HEK293 (cell line): ENCODE results near the gene RFPL1.

Experiments used
- CTCF ChIA-PET: fragments of 350-600 bp; formaldehyde crosslinking; extraction: SDS; loops from one replicate; lab custom pipeline; 2021; ENCODE audit warnings: antibody characterized with exemption; lab: Yijun Ruan, JAX
- POLR2A ChIA-PET: fragments of 300-600 bp; formaldehyde crosslinking; extraction: SDS; loops from one replicate; lab custom pipeline; 2020; ENCODE audit warnings: antibody characterized with exemption, inconsistent platforms; lab: Yijun Ruan, JAX
- H3K27ac ChIP-seq: fragments of 200-500 bp; sonication (Bioruptor generic); 2 replicates; pipeline ENCODE4 v1.5.1; 2014; ENCODE audit warnings: low read depth, low read length, control low read depth, inconsistent platforms; ENCODE audit errors: extremely low read depth
- H3K36me3 ChIP-seq, 2 experiments: fragments of 200-500 bp in 1 of 2; sonication (Bioruptor generic) in 1 of 2; 1 replicate in 1 of 2; 2 replicates in 1 of 2; pipeline ENCODE4 v1.5.1; 2014 to 2017; ENCODE audit warnings: inconsistent platforms in 2 of 2, low read length in 2 of 2; ENCODE audit not compliant: control insufficient read depth in 2 of 2, insufficient read depth in 1 of 2
- H3K4me1 ChIP-seq: fragments of 200-500 bp; sonication (Bioruptor generic); 2 replicates; pipeline ENCODE4 v1.5.1; 2014; ENCODE audit warnings: mild to moderate bottlenecking, low read length, inconsistent platforms; ENCODE audit not compliant: control insufficient read depth, insufficient read depth
- H3K4me3 ChIP-seq: 2 replicates; pipeline ENCODE4 v1.5.1; 2011; ENCODE audit warnings: low read depth, mild to moderate bottlenecking, control low read depth, low read length, moderate library complexity
- H3K9me3 ChIP-seq: fragments of 200-500 bp; sonication (Bioruptor generic); 2 replicates; pipeline ENCODE4 v1.5.1; 2014; ENCODE audit warnings: low read depth, low read length, inconsistent platforms; ENCODE audit not compliant: control insufficient read depth, insufficient read depth
- GFI1B ChIP-seq: fragments of 450-650 bp; formaldehyde crosslinking; IDR thresholded peaks from 2 replicates; pipeline ENCODE4 v1.5.1; 2016; ENCODE audit warnings: missing biosample characterization, missing genetic modification characterization
- PRDM4 ChIP-seq: fragments of 450-650 bp; formaldehyde crosslinking; IDR thresholded peaks from 2 replicates; pipeline ENCODE4 v1.5.1; 2017; ENCODE audit warnings: missing biosample characterization, missing genetic modification characterization
- SCRT2 ChIP-seq: fragments of 450-650 bp; formaldehyde crosslinking; IDR thresholded peaks from 2 replicates; pipeline ENCODE4 v1.5.1; 2016; ENCODE audit warnings: missing biosample characterization, missing genetic modification characterization
- TRIM28 ChIP-seq: IDR thresholded peaks from 2 replicates; pipeline ENCODE4 v1.6.1; 2011; ENCODE audit warnings: low read length, control low read depth, borderline replicate concordance
- ZNF132 ChIP-seq: fragments of 450-650 bp; formaldehyde crosslinking; IDR thresholded peaks from 2 replicates; pipeline ENCODE4 v1.5.1; 2017; ENCODE audit warnings: missing biosample characterization, missing genetic modification characterization, borderline replicate concordance
- ZNF146 ChIP-seq: fragments of 450-650 bp; formaldehyde crosslinking; IDR thresholded peaks from 2 replicates; pipeline ENCODE4 v1.5.1; 2016; ENCODE audit warnings: missing biosample characterization, missing genetic modification characterization
- ZNF292 ChIP-seq: fragments of 450-650 bp; formaldehyde crosslinking; IDR thresholded peaks from 2 replicates; pipeline ENCODE4 v1.5.1; 2016; ENCODE audit warnings: low read depth, missing biosample characterization, missing genetic modification characterization, borderline replicate concordance
- ZNF350 ChIP-seq: fragments of 450-650 bp; formaldehyde crosslinking; IDR thresholded peaks from 2 replicates; pipeline ENCODE4 v1.5.0; 2017; ENCODE audit warnings: missing biosample characterization, mild to moderate bottlenecking, missing genetic modification characterization
- ZNF449 ChIP-seq: fragments of 450-650 bp; formaldehyde crosslinking; IDR thresholded peaks from 2 replicates; pipeline ENCODE4 v1.5.1; 2017; ENCODE audit warnings: missing biosample characterization, mild to moderate bottlenecking, missing genetic modification characterization, moderate library complexity
- ZNF610 ChIP-seq: fragments of 450-650 bp; formaldehyde crosslinking; IDR thresholded peaks from 2 replicates; pipeline ENCODE4 v1.5.1; 2016; ENCODE audit warnings: missing biosample characterization, missing genetic modification characterization, borderline replicate concordance
- ZNF660 ChIP-seq: fragments of 450-650 bp; IDR thresholded peaks from 2 replicates; pipeline ENCODE4 v1.5.1; 2018; ENCODE audit warnings: missing biosample characterization, mild to moderate bottlenecking, missing genetic modification characterization
- ZSCAN16 ChIP-seq: fragments of 450-650 bp; formaldehyde crosslinking; IDR thresholded peaks from 2 replicates; pipeline ENCODE4 v1.5.1; 2016; ENCODE audit warnings: missing biosample characterization, missing genetic modification characterization
- TF ChIP-seq, protein P1 (sequence below): fragments of 450-650 bp; formaldehyde crosslinking; IDR thresholded peaks from 2 replicates; pipeline ENCODE4 v1.5.1; 2017; ENCODE audit warnings: missing biosample characterization, missing genetic modification characterization

RFPL1 gene

GRCh38 chr22:29433856-29434255 is 4.5 kb upstream of the RFPL1 start:
- Histone ChIP-seq H3K27ac (no peak overlapping the region), H3K4me1 (no peaks in the 10 kb centered on the region), H3K9me3 (no peaks in the 10 kb centered on the region), H3K36me3 (no peaks in the 10 kb centered on the region), H3K4me3 (no peak overlapping the region)
- ChIA-PET POLR2A (interaction anchor here (0.6 kb wide), 1 partner anchor 19 kb away, joined by 3 read pairs; no protein-coding TSS in a partner anchor), CTCF (interaction anchor here (0.6 to 3.7 kb wide), 4 partner anchors 21 to 162 kb away, joined by 3 to 16 read pairs (median 4); no protein-coding TSS in a partner anchor)
- no peak for TF ChIP-seq ZNF449 (tag by site-specific recombination)
- no peak for TF ChIP-seq ZNF350 (tag by site-specific recombination)
- TF ChIP-seq, protein P1, sequence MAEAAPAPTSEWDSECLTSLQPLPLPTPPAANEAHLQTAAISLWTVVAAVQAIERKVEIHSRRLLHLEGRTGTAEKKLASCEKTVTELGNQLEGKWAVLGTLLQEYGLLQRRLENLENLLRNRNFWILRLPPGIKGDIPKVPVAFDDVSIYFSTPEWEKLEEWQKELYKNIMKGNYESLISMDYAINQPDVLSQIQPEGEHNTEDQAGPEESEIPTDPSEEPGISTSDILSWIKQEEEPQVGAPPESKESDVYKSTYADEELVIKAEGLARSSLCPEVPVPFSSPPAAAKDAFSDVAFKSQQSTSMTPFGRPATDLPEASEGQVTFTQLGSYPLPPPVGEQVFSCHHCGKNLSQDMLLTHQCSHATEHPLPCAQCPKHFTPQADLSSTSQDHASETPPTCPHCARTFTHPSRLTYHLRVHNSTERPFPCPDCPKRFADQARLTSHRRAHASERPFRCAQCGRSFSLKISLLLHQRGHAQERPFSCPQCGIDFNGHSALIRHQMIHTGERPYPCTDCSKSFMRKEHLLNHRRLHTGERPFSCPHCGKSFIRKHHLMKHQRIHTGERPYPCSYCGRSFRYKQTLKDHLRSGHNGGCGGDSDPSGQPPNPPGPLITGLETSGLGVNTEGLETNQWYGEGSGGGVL (tag by site-specific recombination): no peak
- TF ChIP-seq ZNF132: no peak
- no peak for TF ChIP-seq TRIM28
- no peak for TF ChIP-seq ZSCAN16 (tag by site-specific recombination)
- TF ChIP-seq ZNF146: no peak
- TF ChIP-seq ZNF660 (tag by site-specific recombination): no peak

- ChIA-PET CTCF (interaction anchor here (0.6 to 3.7 kb wide), 3 partner anchors 25 to 161 kb away, joined by 3 to 16 read pairs (median 4); no protein-coding TSS in a partner anchor), POLR2A (no interaction called here)
- no peak overlapping the region for H3K4me3 ChIP-seq
- TF ChIP-seq SCRT2 (tag by site-specific recombination): peak; percentile 61
- no peak for TF ChIP-seq GFI1B (tag by site-specific recombination)
- no peaks in the 10 kb centered on the region for H3K4me1 ChIP-seq
- H3K36me3 ChIP-seq: no peaks in the 10 kb centered on the region
- no peaks in the 10 kb centered on the region for H3K9me3 ChIP-seq
- H3K27ac ChIP-seq: no peak overlapping the region
Observed at GRCh38 chr22:29434288-29434687, 4.1 kb upstream of the RFPL1 start.

DNA sequence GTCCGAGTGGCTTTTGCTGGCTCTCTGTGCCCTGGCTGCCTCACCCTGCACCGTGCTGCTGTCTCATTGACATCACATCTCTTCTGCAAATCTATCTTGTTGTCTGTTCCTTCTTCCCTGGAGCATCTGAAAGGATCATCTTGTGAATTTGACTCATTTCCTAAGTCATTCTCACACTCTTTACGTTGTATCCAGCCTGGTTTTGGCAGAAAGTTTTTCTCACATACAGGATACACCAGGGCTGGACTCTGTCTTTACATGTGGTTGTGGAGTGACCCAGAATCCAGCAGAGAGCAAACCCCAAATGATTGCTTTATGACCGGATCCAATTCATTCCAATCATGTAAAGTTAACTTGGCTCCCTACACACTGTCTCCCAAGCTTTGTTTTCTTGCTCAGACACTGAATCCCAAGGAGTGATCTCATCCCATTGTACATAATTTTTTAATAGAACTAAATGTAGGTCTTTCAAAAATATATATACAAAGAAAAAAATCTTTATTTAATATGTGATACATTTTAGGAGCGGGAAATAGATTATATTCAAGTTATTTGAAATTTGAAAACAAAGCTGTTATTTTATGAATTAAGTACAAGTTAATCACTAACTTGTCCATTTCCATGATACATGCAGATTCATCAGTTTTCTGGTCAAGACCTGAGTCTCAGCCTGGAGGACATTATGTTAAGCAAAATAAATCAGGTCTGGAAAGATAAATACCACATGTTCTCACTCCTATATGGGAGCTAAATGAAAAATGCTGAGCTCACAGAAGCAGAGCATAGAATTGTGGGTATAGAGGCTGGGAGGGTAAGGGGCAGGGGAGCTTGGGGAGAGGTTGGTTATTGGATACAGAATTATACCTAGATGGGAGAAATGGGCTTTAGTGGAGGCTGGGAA is 2.9 kb upstream of the RFPL1 start:
- TF ChIP-seq ZNF610 (tag by site-specific recombination): no peak
- CTCF ChIA-PET: interaction anchor here (0.6 to 1.4 kb wide), 5 partner anchors 22 to 233 kb away, joined by 3 to 5 read pairs (median 3); no protein-coding TSS in a partner anchor
- POLR2A ChIA-PET: no interaction called here
- H3K27ac ChIP-seq: no peak overlapping the region
- no peaks in the 10 kb centered on the region for H3K9me3 ChIP-seq
- H3K4me3 ChIP-seq: no peak overlapping the region
- no peaks in the 10 kb centered on the region for H3K4me1 ChIP-seq
- H3K36me3 ChIP-seq: no peaks in the 10 kb centered on the region

GRCh38 chr22:29442976-29443375 is 4.6 kb downstream of the RFPL1 start:
- Histone ChIP-seq H3K4me3 (no peak overlapping the region), H3K36me3 (no peaks in the 10 kb centered on the region), H3K9me3 (no peaks in the 10 kb centered on the region)
- ChIA-PET CTCF (no interaction called here), POLR2A (interaction anchor here (0.7 kb wide), 1 partner anchor 306 kb away, joined by 3 read pairs; no protein-coding TSS in a partner anchor)
- TF ChIP-seq PRDM4 (peak; percentile 65; the same call in 1 of the 2 replicates), ZNF292 (tag by site-specific recombination) (no peak)
- TF ChIP-seq, all 188 proteins: peak for 1
- Histone ChIP-seq H3K27ac (no peak overlapping the region), H3K4me1 (no peaks in the 10 kb centered on the region)
